ENCODE results near the gene ZNF582. TPM values are rescaled to one million over a fixed set of nuclear protein-coding genes. Genes with fewer than 3 reads are reported as not detected.

Gene ZNF582
- total RNA-seq = 1 to 10 TPM; 2.9 to 4.4 TPM
- 1 to 10 TPM; 2.5 to 3.1 TPM for polyA plus RNA-seq
- long read RNA-seq, donor 1, partial matches to known transcripts = 0 of 9 reads
- long read RNA-seq, donor 1, other reads (novel, unspliced or antisense) = 6 of 9 reads
- long read RNA-seq, donor 2, partial matches to known transcripts = 0 of 2 reads
- long read RNA-seq, donor 2, other reads (novel, unspliced or antisense) = 0 of 2 reads
- long read RNA-seq, donor 3, partial matches to known transcripts = 5 of 7 reads
- long read RNA-seq, donor 3, other reads (novel, unspliced or antisense) = 0 of 7 reads
- long read RNA-seq, donor 4, partial matches to known transcripts = 0 of 3 reads
- long read RNA-seq, donor 4, other reads (novel, unspliced or antisense) = 0 of 3 reads
- long read RNA-seq, donor 5, partial matches to known transcripts = 8 of 9 reads
- long read RNA-seq, donor 5, other reads (novel, unspliced or antisense) = 0 of 9 reads

DNA sequence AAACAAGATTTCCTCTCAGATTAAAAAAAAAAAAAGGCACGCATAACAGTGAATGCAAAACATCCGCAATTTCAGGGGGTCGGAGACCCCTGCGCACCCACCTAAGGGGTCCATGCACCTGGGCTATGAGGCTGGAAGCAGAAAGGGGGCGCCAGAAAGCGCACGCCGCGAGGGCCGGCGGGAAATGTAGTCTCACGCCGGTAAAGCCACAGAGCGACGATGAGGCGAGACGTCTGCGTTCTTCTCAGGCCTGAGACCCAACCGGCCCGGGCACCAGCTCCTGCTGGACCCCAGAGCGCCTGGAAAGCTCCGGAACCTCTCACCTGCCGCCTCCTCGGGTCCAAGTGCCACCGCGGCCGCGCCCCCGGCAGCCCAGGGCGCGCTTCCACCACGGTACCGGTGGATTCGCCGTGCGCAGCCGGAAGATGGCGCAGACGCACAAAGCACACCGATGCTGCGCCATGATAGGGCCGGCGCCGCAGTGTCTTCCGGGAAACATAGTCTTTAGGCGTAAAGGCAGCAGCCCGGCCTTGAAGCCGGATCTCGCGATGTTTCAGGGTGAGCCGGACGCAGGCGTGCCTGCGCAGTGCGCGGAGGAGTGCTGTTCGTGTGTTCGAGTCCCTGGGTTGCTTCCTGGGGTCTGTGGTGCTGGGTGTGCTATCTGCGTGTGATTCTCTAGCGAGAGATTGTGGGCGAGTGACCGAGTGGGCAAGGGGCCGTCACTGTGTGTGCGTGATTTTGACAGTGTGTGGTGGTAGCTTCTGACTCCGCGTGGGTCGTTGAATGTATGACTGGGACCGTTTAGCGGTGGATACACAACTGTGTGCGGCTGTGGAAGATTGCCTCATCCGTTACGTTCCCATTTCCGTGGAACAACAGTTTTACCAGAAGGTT, at the start of gene ZNF582:
Gene ZNF582 (minus strand): TSS at position 416 of the 894 bp plus-strand sequence. CDS start 1,782 bp downstream, outside the sequence.
- Histone ChIP-seq H3K4me3 (peak within 1 kb of the TSS; percentile 66), H3K27ac (ENCODE audit: low read depth in 1 of 2, low read length in 1 of 2) (peak within 1 kb of the TSS; percentile 93 to 94), H3K9me3 (ENCODE audit: control insufficient read depth in 4 of 4, insufficient read depth in 3 of 4, low read length in 3 of 4) (peaks cover 0 to 26% (median 2%) of the 10 kb centered on the region in 4 donors), H3K27me3 (ENCODE audit: control insufficient read depth in 3 of 3, insufficient read depth in 3 of 3, low read length in 2 of 3) (no peaks in the 10 kb centered on the region), H3K36me3 (ENCODE audit: control insufficient read depth in 4 of 4, insufficient read depth in 4 of 4, low read length in 4 of 4) (peaks cover 5 to 16% (median 16%) of the 10 kb centered on the region in 4 donors), H3K9ac (ENCODE audit: insufficient read depth in 1 of 2, low read length in 2 of 2) (peak within 1 kb of the TSS; percentile 78 to 100), H3K4me1 (ENCODE audit: control insufficient read depth in 5 of 5, insufficient read depth in 5 of 5, low read length in 5 of 5) (peaks cover 0 to 11% (median 4%) of the 10 kb centered on the region in 5 donors)
- TF ChIP-seq, protein P1, sequence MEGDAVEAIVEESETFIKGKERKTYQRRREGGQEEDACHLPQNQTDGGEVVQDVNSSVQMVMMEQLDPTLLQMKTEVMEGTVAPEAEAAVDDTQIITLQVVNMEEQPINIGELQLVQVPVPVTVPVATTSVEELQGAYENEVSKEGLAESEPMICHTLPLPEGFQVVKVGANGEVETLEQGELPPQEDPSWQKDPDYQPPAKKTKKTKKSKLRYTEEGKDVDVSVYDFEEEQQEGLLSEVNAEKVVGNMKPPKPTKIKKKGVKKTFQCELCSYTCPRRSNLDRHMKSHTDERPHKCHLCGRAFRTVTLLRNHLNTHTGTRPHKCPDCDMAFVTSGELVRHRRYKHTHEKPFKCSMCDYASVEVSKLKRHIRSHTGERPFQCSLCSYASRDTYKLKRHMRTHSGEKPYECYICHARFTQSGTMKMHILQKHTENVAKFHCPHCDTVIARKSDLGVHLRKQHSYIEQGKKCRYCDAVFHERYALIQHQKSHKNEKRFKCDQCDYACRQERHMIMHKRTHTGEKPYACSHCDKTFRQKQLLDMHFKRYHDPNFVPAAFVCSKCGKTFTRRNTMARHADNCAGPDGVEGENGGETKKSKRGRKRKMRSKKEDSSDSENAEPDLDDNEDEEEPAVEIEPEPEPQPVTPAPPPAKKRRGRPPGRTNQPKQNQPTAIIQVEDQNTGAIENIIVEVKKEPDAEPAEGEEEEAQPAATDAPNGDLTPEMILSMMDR (IDR thresholded peaks at IDR 0.05; ENCODE audit: control extremely low read depth, extremely low read depth) = peak; percentile 13
- peak; percentile 95 for ATAC-seq (ENCODE audit: insufficient read depth, low FRiP score)
- peak; percentile 97 to 99 (median 98) for DNase-seq
- WGBS, 2 donors = 1 to 2% methylated on average over 73 of the region's 73 CpGs

DNA sequence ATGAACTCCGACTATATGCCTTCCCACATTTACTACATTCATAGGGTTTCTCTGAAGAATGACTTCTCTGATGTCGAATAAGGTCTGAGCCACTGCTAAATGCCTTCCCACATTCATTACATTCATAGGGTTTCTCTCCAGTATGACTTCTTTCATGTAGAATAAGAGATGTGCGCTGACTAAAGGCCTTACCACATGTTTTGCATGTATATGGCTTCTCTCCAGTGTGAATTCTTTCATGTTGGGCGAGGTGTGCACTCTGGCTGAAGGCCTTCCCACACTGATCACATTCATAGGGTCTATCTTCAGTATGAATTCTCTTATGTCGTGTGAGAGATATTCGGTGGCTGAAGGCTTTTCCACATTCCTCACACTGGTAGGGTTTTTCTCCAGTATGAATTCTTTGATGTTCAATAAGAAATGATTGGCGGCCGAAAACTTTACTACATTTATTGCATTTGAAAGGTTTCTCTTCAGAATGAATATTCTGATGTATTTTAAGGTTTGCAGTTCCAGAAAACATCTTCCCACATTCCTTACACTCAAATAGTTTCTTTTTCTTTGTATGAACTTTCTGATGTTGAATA, 48.0 kb upstream of the ZNF582 start:
- ATAC-seq (ENCODE audit: insufficient read depth, low FRiP score) = no peak

DNA sequence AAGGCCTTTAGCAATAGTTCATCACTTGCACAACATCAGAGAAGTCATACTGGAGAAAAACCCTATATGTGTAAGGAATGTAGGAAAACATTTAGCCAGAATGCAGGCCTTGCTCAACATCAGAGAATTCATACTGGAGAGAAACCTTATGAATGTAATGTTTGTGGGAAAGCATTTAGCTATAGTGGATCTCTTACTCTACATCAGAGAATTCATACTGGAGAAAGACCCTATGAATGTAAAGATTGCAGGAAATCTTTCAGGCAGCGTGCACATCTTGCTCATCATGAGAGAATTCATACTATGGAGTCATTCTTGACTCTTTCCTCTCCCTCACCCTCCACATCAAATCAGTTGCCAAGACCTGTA, 30.6 kb upstream of the ZNF582 start:
- WGBS, 2 donors = 85 to 94% methylated on average over 1 of the region's 1 CpG
- no peak for DNase-seq
- no peak for ATAC-seq (ENCODE audit: insufficient read depth, low FRiP score)
- no peaks in the 10 kb centered on the region for H3K4me1 ChIP-seq (ENCODE audit: control insufficient read depth in 5 of 5, insufficient read depth in 5 of 5, low read length in 5 of 5)
- H3K36me3 ChIP-seq (ENCODE audit: control insufficient read depth in 4 of 4, insufficient read depth in 4 of 4, low read length in 4 of 4) = peaks cover 5 to 41% (median 33%) of the 10 kb centered on the region in 4 donors
- peaks cover 18 to 71% (median 53%) of the 10 kb centered on the region in 4 donors for H3K9me3 ChIP-seq (ENCODE audit: control insufficient read depth in 4 of 4, insufficient read depth in 3 of 4, low read length in 3 of 4)
- TF ChIP-seq, protein P1 (IDR thresholded peaks at IDR 0.05; ENCODE audit: control extremely low read depth, extremely low read depth) = no peak
- no peak overlapping the region for H3K27ac ChIP-seq (ENCODE audit: low read depth in 1 of 2, low read length in 1 of 2)
- no peak overlapping the region for H3K4me3 ChIP-seq
- no peaks in the 10 kb centered on the region for H3K27me3 ChIP-seq (ENCODE audit: control insufficient read depth in 3 of 3, insufficient read depth in 3 of 3, low read length in 2 of 3)
- no peak overlapping the region for H3K9ac ChIP-seq (ENCODE audit: insufficient read depth in 1 of 2, low read length in 2 of 2)

More for the DNA sequence above, 48.0 kb upstream of the ZNF582 start:
- no peak overlapping the region for H3K27ac ChIP-seq (ENCODE audit: low read depth in 1 of 2, low read length in 1 of 2)
- TF ChIP-seq, protein P1 (IDR thresholded peaks at IDR 0.05; ENCODE audit: control extremely low read depth, extremely low read depth) = no peak
- no peak overlapping the region for H3K9ac ChIP-seq (ENCODE audit: insufficient read depth in 1 of 2, low read length in 2 of 2)
- no peaks in the 10 kb centered on the region for H3K27me3 ChIP-seq (ENCODE audit: control insufficient read depth in 3 of 3, insufficient read depth in 3 of 3, low read length in 2 of 3)
- H3K9me3 ChIP-seq (ENCODE audit: control insufficient read depth in 4 of 4, insufficient read depth in 3 of 4, low read length in 3 of 4) = peaks cover 16 to 54% (median 30%) of the 10 kb centered on the region in 4 donors
- H3K36me3 ChIP-seq (ENCODE audit: control insufficient read depth in 4 of 4, insufficient read depth in 4 of 4, low read length in 4 of 4) = peaks cover 0 to 29% (median 17%) of the 10 kb centered on the region in 4 donors
- 95 to 97% methylated on average over 8 of the region's 8 CpGs for WGBS, 2 donors
- no peak for DNase-seq
- no peak overlapping the region for H3K4me3 ChIP-seq
- no peaks in the 10 kb centered on the region for H3K4me1 ChIP-seq (ENCODE audit: control insufficient read depth in 5 of 5, insufficient read depth in 5 of 5, low read length in 5 of 5)

All from lung (tissue), 16 donors.